HG03045 (cell line): ENCODE data around the gene HDHD5.

ENCODE experiments used
- ATAC-seq: cut with Tn5 transposase; IDR thresholded peaks from one replicate; pipeline ENCODE4 v1.9.1; 2021; ENCODE audit warnings: mild to moderate bottlenecking, moderate library complexity; ENCODE audit not compliant: unreplicated experiment

HDHD5 gene

GRCh38 chr22:17108256-17109112 is 50.6 kb downstream of the HDHD5 start:
- ATAC-seq: no peak

DNA sequence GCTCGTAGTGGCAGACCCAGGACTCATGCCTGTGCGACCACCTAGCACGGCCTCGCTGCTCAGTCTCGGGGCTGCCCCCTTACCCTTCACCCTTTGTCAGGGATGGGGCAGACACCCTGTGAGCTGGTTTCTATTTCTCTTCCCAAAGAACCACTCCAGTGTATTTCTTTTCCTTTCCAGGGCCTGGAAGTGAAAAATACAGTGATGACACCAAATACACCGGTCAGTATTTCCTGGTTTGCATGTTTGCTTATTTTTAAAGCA is 51.6 kb downstream of the HDHD5 start:
- no peak for ATAC-seq

DNA sequence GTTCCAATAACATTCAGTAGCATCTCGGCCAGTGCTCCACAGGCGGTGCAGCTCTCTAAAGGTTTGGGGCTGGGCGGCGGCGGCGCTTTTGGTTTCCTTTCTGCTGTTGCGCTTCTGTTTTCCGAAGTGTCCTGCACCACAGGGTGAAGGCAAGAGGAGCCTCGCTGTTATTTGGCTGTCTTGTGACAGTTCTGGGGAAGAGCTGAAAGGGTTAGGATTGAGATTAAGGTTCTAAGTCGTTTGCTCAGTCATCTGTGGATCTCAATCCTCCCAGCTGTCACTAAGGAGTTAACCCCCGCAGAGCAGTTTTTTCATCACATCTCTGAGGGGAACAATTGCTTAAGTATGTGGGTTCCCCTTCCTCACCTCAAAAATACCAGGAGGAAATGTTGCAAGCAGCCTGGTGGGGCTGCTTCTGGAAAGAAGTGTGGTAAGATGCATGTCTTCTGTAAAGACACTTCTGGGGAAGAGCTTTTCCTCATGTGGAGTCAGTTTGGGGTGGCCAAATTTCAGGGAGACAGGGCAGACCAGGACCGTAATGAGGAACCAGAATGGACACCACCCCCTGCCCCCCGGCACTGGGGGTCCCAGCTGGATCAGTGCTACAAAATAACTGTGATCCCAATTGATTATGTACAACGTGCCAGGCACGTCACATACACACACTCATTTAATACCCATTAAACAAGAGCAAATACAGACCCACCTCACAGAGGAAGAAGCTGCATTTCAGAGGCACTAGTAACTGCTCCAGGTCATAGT is 52.1 kb downstream of the HDHD5 start:
- no peak for ATAC-seq

GRCh38 chr22:17106161-17106784 is 52.8 kb downstream of the HDHD5 start:
- no peak for ATAC-seq

- no peak for ATAC-seq
Measured at GRCh38 chr22:17105143-17106129, 53.6 kb downstream of the HDHD5 start.

DNA sequence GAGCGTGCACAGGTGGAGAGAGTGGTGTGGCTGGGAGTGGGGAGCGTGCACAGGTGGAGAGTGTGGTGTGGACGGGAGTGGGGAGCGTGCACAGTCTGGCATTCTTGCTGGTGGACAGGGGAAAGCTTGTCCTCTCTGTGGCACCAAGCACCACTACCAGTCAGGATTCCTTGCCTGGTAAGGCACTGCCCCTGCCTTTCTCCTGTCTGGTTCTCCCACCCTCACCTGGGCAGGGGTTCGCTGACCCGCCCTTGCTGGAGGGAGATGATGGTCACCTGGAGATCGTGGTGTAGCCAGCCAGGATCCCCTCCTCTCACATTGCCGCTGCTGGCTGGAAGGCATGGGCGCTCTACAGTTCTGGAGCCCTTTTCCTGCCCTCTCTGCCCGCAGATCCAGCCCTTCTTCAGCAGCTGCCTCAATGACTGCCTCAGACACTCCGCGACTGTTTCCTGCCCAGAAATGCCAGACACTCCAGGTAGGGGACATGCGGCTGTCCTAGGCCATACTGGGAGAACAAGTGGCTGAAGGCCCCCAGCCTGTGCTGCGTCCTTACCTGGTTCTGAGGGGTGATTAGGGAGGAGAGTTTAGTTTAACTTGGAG is 54.6 kb downstream of the HDHD5 start:
- no peak for ATAC-seq

DNA sequence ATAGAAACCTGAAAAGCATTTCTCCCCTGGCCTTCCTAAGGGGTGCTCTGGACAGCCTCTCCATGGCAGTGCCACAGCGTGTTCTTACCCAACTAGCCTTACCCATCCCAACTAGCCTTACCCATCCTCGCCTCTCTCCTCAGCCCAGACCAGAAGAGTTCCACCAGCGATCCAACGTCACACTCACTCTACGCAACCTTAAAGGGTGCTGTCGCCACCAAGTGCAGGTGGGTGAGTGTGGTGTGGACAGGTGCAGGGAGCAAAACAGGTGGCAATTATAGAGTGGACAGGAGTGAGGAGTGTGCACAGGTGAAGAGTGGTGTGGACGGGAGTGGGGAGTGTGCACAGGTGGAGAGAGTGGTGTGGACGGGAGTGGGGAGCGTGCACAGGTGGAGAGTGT is 55.7 kb downstream of the HDHD5 start:
- ATAC-seq: no peak

GRCh38 chr22:17102297-17102667 is 56.8 kb downstream of the HDHD5 start:
- no peak for ATAC-seq

DNA sequence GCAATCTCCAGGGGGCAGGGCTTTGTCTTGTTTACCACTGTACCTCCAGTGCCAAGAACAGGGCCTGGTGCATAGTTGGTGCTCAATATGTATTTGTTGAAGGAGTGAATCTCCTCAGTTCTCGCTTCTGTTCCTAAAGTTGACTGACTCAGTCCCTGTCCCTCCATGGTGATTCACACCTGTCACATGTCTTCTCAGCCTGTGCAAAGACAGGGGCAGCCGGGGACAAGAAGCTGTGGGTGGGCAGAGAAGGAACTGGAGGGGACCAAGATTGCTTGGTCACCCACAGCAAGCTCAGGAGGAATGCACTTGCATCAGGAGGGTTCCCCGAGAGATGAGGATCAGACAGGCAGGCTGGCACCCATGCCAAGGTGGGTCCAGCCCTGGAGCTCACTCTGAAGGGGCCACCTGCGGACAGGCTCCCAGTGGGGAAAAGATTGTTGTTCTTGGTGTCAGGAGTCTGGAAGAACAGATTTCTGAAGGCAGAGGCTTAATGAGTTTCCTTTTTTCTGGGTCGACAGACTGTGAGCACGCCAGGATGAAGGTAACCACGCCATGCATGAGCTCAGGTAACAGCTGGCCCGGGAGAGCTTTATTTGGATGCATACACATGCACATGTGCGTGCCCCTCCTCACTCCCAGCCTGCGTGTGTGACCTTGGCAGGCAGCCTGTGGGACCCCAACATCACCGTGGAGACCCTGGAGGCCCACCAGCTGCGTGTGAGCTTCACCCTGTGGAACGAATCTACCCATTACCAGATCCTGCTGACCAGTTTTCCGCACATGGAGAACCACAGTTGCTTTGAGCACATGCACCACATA is 57.4 kb downstream of the HDHD5 start:
- no peak for ATAC-seq

GRCh38 chr22:17100621-17101020 is 58.5 kb downstream of the HDHD5 start:
- ATAC-seq: no peak

- ATAC-seq: no peak
Measured at GRCh38 chr22:17098379-17098819, 60.7 kb downstream of the HDHD5 start.

- no peak for ATAC-seq
Measured at GRCh38 chr22:17097701-17098100, 61.4 kb downstream of the HDHD5 start.

- ATAC-seq: no peak
Measured at GRCh38 chr22:17097062-17097461, 62.0 kb downstream of the HDHD5 start.

DNA sequence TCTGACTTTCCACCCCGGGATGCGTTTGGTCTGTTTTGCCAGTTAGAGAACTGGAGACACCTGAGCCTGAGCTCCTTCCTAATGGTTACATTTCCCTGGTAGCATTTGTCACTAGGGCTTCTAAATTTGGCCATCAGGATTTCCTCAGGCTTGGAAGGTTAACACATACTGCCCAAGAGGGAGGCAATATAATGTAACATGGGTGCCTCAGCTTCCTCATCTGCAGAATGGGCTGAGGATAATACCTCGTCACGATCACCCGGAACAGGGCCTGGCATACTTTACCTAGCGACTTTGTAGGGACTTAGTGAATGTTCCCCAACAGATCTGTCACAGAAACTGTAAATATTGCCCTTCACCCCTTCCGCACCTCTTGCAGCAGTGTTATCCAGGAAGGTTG is 63.0 kb downstream of the HDHD5 start:
- no peak for ATAC-seq

DNA sequence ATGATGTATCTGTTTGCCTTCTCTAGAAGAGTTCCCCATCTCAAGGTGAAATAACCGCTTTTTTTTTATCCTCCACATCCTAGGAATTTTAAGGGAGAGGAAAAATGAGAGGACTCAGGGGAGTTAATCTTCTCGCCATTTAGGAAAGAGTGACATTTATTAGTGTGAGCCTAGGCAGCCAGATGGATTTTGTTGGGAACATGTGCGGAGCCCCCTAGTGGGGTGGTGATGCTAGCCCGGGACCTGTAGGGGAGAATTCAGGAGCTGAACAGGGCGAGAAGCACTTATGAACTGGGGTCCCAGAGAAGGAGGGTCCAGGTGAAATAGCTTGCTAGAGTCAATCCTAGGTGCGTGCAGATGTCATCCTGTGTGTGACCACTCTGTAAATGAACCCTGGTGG is 63.5 kb downstream of the HDHD5 start:
- no peak for ATAC-seq

- ATAC-seq: no peak
Measured at GRCh38 chr22:17093081-17093480, 66.0 kb downstream of the HDHD5 start.

- no peak for ATAC-seq
Measured at GRCh38 chr22:17091851-17092250, 67.2 kb downstream of the HDHD5 start.

DNA sequence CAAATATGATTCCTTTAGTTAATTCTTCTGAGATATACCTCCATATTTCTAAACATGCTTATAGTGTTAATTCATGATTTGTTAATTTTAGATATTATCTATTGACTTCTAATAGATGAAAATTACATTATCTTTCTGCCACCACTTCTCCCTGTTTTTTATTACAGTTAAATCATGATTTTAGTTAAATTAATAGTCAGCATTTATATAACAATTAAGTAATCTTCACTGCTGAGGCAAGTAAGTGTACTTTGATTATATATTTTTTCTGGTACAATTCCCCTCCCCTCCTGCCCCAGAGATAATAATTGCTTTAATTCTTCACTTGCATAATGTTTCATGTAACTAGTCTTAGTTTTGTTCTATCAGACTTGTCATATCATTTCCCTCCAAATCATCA is 68.5 kb downstream of the HDHD5 start:
- no peak for ATAC-seq
